Hindlimb muscle (tissue), 1 donor: ENCODE data around the gene MAP3K5. TPM values are rescaled to one million over a fixed set of nuclear protein-coding genes. Genes with fewer than 3 reads are reported as not detected.

Experiments
- DNase-seq: peaks from one replicate; pipeline ENCODE4 v3.0.0-alpha.2; 2013
- polyA plus RNA-seq: library from polyadenylated mRNA; unstranded; fragments of 120-200 nt; gene quantifications from one replicate; pipeline ENCODE4 v1.2.1, GENCODE V29; 2013; ENCODE audit not compliant: insufficient read length

The MAP3K5 gene
- polyA plus RNA-seq, 1 donor: 3.1 TPM

DNA sequence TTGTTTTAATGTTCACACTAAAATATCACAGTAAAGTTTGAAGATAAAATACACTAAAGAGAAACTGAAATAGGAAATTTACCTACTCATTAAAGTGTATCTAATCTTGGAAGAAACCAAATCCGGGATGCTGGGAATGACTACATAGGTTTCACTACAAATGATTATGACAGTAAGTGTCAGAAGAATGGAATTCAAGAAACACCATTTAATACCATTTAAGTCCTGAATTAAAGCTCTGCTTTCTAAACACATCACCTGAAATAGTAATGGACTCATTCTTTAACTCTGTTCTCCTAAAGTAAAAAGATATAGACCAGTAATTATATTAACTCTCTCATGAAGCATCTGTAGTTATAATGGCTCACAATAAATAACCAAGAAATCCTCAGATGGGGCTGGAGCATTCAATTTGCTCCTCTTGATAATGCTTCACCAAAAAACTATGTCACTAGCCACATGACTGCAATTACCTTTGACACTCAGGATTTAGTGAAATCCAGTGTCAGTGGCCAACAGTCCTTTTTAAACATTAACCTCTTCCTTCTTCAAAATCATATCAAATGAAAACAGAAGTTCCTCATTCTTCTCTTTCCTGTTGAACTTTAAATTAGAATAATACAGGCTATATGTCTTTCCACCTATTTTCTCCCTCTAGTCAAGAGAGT is 283.4 kb downstream of the MAP3K5 start:
- no peak for DNase-seq

Other genes starting within 250 kb of the MAP3K5 start
- gene MAP7, start 242.1 kb downstream of the MAP3K5 start, polyA plus RNA-seq: 0.45 TPM
- 6.5 TPM for gene PEX7, start 30.1 kb upstream of the MAP3K5 start, polyA plus RNA-seq
- not detected for gene SLC35D3, start 129.8 kb upstream of the MAP3K5 start, polyA plus RNA-seq